ENCODE measurements around the gene KRTAP9-2.

DNA sequence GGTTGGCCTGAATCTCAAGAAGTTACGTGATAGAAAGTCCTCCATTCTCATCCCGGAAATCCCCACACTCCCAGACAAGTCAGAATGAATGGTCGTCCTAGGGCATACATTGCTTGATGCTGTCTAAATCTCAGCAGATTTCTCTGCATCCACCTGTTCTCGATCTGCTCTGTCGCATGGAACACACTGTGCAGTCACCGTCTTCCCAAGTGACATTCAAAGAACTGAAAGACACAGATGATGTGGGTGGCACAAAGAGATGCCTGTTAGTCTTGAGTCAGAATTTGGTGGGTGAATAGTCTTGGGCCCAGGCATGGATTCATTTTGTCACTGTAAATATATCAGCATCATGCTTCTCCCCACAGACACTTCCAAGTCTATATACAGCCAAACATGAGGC, 5.3 kb downstream of the KRTAP9-2 start:
- TF ChIP-seq, protein P1, sequence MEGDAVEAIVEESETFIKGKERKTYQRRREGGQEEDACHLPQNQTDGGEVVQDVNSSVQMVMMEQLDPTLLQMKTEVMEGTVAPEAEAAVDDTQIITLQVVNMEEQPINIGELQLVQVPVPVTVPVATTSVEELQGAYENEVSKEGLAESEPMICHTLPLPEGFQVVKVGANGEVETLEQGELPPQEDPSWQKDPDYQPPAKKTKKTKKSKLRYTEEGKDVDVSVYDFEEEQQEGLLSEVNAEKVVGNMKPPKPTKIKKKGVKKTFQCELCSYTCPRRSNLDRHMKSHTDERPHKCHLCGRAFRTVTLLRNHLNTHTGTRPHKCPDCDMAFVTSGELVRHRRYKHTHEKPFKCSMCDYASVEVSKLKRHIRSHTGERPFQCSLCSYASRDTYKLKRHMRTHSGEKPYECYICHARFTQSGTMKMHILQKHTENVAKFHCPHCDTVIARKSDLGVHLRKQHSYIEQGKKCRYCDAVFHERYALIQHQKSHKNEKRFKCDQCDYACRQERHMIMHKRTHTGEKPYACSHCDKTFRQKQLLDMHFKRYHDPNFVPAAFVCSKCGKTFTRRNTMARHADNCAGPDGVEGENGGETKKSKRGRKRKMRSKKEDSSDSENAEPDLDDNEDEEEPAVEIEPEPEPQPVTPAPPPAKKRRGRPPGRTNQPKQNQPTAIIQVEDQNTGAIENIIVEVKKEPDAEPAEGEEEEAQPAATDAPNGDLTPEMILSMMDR (IDR thresholded peaks at IDR 0.05), result no peak
- TF ChIP-seq NFIC (IDR thresholded peaks at IDR 0.05; ENCODE audit: borderline replicate concordance) (no peak), GABPA (IDR thresholded peaks at IDR 0.05; ENCODE audit: low read depth) (no peak), TEAD4 (IDR thresholded peaks at IDR 0.05; ENCODE audit: borderline replicate concordance, insufficient read depth) (no peak), CHD2 (IDR thresholded peaks at IDR 0.05; ENCODE audit: low read length, partially characterized antibody) (no peak), FOXM1 (IDR thresholded peaks at IDR 0.05; ENCODE audit: low read depth) (no peak)

Data from SK-N-SH (cell line).